Activated naive CD4-positive, alpha-beta T cell treated with anti-CD3 and anti-CD28 coated beads, Interleukin-2, amount 50 U/mL, for 24 hours (primary cell): Measurements from ENCODE around the gene EVI2B.
A peak's percentile ranks its signal among the peaks of the same experiment; 100 is the strongest.
"Not testable (repeated sequence)": the region's sequence is repeated elsewhere in the genome, so short reads cannot be mapped to it uniquely, and the experiment has no call there.

Source experiments
- H3K27ac Mint-ChIP-seq: one replicate; pipeline ENCODE4 v1.8.0; 2021; ENCODE audit warnings: mild to moderate bottlenecking, mixed read lengths
- H3K27me3 Mint-ChIP-seq: one replicate; pipeline ENCODE4 v1.8.0; 2021; ENCODE audit warnings: mixed read lengths
- H3K36me3 Mint-ChIP-seq: one replicate; pipeline ENCODE4 v1.8.0; 2021; ENCODE audit warnings: mixed read lengths
- H3K4me1 Mint-ChIP-seq: one replicate; pipeline ENCODE4 v1.8.0; 2021; ENCODE audit warnings: mixed read lengths
- H3K4me3 Mint-ChIP-seq: one replicate; pipeline ENCODE4 v1.8.0; 2021; ENCODE audit warnings: mild to moderate bottlenecking, mixed read lengths
- H3K9me3 Mint-ChIP-seq: one replicate; pipeline ENCODE4 v1.8.0; 2021; ENCODE audit warnings: mixed read lengths

The EVI2B gene

GRCh38 chr17:31294231-31294630, 19.6 kb downstream of the EVI2B start:
- Mint-ChIP-seq H3K4me3 (no peak overlapping the region), H3K36me3 (peaks cover 5% of the 10 kb centered on the region), H3K27me3 (no peaks in the 10 kb centered on the region), H3K9me3 (no peaks in the 10 kb centered on the region), H3K4me1 (peaks cover 24% of the 10 kb centered on the region), H3K27ac (no peak overlapping the region)

- Mint-ChIP-seq H3K4me3 (no peak overlapping the region), H3K27me3 (no peaks in the 10 kb centered on the region), H3K9me3 (no peaks in the 10 kb centered on the region), H3K36me3 (peaks cover 5% of the 10 kb centered on the region), H3K4me1 (peaks cover 27% of the 10 kb centered on the region), H3K27ac (no peak overlapping the region)
Observed at GRCh38 chr17:31293581-31293980, 20.3 kb downstream of the EVI2B start.

- Mint-ChIP-seq H3K4me3 (no peak overlapping the region), H3K27me3 (no peaks in the 10 kb centered on the region), H3K36me3 (peaks cover 5% of the 10 kb centered on the region), H3K27ac (no peak overlapping the region), H3K9me3 (no peaks in the 10 kb centered on the region), H3K4me1 (peaks cover 36% of the 10 kb centered on the region)
Observed at GRCh38 chr17:31291820-31292219, 22.0 kb downstream of the EVI2B start.

GRCh38 chr17:31289790-31290189, 24.1 kb downstream of the EVI2B start:
- H3K36me3 Mint-ChIP-seq, result peaks cover 3% of the 10 kb centered on the region
- H3K4me3 Mint-ChIP-seq, result no peak overlapping the region
- H3K27me3 Mint-ChIP-seq, result no peaks in the 10 kb centered on the region
- peaks cover 30% of the 10 kb centered on the region for H3K4me1 Mint-ChIP-seq
- no peak overlapping the region for H3K27ac Mint-ChIP-seq
- H3K9me3 Mint-ChIP-seq, result no peaks in the 10 kb centered on the region

DNA sequence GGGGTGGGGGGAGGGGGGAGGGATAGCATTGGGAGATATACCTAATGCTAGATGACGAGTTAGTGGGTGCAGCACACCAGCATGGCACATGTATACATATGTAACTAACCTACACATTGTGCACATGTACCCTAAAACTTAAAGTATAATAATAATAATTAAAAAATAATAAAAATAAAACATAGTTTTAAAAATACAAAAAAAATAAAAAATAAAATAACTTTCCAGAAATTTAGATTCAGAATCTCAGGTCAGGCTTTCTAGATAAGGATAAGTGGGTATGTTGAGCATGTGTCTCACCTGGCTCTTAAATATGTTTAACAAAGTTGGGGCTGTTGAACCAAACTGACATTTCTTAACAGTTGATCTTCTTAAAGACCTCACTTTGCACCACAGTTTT, 25.9 kb downstream of the EVI2B start:
- peaks cover 30% of the 10 kb centered on the region for H3K4me1 Mint-ChIP-seq
- not testable (repeated sequence) for H3K27me3 Mint-ChIP-seq, H3K9me3 Mint-ChIP-seq, H3K27ac Mint-ChIP-seq, H3K4me3 Mint-ChIP-seq, H3K36me3 Mint-ChIP-seq

DNA sequence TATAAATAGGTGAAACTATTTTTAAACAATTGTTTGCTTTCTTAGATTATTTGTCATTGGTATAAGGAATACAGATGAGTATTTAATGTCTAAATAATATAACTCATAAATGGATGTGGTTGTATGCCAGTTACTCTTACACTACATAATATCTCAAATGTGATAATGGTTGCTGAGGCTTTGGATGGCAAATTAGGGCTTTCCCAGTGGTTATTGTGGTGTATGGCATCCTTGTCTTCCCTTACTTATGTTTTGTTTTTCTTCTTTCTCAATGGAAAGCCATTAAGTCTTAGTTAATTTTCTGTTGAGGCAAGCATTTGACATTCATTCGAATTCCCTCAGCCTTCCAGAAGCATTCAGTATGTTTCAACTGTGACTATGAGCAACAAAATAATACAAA, 27.3 kb downstream of the EVI2B start:
- peaks cover 30% of the 10 kb centered on the region for H3K4me1 Mint-ChIP-seq
- H3K4me3 Mint-ChIP-seq, result no peak overlapping the region
- H3K9me3 Mint-ChIP-seq, result no peaks in the 10 kb centered on the region

GRCh38 chr17:31283841-31284240, 30.0 kb downstream of the EVI2B start:
- Mint-ChIP-seq H3K27ac (no peak overlapping the region), H3K36me3 (peaks cover 3% of the 10 kb centered on the region), H3K4me1 (peaks cover 14% of the 10 kb centered on the region), H3K9me3 (no peaks in the 10 kb centered on the region), H3K4me3 (no peak overlapping the region), H3K27me3 (no peaks in the 10 kb centered on the region)

More for the DNA sequence above, 27.3 kb downstream of the EVI2B start:
- H3K36me3 Mint-ChIP-seq, result peaks cover 3% of the 10 kb centered on the region
- no peak overlapping the region for H3K27ac Mint-ChIP-seq
- H3K27me3 Mint-ChIP-seq, result no peaks in the 10 kb centered on the region

GRCh38 chr17:31281061-31281460, 32.8 kb downstream of the EVI2B start:
- H3K36me3 Mint-ChIP-seq, result peaks cover 7% of the 10 kb centered on the region
- no peaks in the 10 kb centered on the region for H3K4me1 Mint-ChIP-seq
- no peak overlapping the region for H3K27ac Mint-ChIP-seq
- H3K9me3 Mint-ChIP-seq, result no peaks in the 10 kb centered on the region
- H3K27me3 Mint-ChIP-seq, result no peaks in the 10 kb centered on the region
- H3K4me3 Mint-ChIP-seq, result no peak overlapping the region

DNA sequence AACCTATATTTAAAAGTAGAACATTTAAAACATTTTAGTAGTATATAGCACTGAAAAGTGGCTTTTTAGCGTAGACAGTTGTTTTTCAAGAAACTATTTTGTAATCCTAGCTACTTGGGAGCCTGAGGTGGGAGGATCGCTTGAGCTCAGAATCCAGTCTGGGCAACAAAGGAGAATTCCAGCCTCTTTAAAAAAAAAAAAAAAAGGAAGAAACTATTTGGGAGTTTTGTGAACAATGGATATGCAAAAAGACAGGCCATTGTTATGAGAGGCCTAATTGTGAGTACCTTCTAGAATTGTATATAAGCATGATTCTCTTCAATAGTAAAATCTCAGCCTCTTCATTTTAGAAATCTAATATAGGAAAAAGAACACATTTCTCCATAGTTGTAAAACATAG, 34.5 kb downstream of the EVI2B start:
- Mint-ChIP-seq H3K4me3 (no peak overlapping the region), H3K9me3 (no peaks in the 10 kb centered on the region), H3K27ac (no peak overlapping the region), H3K36me3 (peaks cover 11% of the 10 kb centered on the region), H3K4me1 (no peaks in the 10 kb centered on the region), H3K27me3 (no peaks in the 10 kb centered on the region)

DNA sequence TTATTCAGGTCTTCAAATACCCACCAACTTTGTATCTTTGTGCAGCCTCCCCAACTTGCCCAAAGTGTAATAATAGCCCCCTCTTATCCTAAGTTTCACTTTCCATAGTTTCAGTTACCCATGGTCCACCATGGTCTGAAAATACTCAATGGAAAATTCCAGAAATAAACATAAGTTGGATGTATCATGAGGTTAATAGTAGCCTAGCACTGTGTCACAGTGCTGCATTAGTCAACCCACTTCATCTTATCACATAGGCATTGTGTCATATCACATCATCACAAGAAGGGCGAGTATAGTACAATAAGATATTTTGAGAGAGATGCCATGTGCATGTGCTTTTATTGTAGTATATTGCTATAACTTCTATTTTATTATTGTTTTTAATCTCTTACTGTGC, 38.7 kb downstream of the EVI2B start:
- no peaks in the 10 kb centered on the region for H3K9me3 Mint-ChIP-seq
- no peaks in the 10 kb centered on the region for H3K27me3 Mint-ChIP-seq
- H3K4me1 Mint-ChIP-seq, result no peaks in the 10 kb centered on the region
- no peak overlapping the region for H3K27ac Mint-ChIP-seq
- peaks cover 15% of the 10 kb centered on the region for H3K36me3 Mint-ChIP-seq
- no peak overlapping the region for H3K4me3 Mint-ChIP-seq

DNA sequence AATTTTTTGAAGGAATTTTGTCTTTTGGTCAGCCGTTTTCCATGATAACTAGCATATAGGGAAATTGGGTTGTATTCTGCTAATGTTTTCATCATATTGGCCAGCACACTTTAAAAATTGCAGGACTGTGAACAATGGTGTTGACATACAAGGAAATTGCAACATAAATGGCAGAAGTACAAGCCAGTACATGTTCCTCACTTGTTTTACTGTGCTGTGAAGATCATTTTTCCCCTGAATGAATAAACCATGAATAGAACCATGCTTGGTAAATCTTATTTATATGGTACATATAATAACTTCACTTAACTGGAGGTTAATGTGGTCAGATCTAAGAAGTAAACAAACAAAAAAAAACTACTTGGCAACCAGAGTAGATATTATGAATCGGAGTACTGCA, 39.6 kb downstream of the EVI2B start:
- Mint-ChIP-seq H3K4me3 (no peak overlapping the region), H3K27ac (no peak overlapping the region), H3K36me3 (peaks cover 14% of the 10 kb centered on the region), H3K4me1 (no peaks in the 10 kb centered on the region), H3K27me3 (no peaks in the 10 kb centered on the region), H3K9me3 (no peaks in the 10 kb centered on the region)

DNA sequence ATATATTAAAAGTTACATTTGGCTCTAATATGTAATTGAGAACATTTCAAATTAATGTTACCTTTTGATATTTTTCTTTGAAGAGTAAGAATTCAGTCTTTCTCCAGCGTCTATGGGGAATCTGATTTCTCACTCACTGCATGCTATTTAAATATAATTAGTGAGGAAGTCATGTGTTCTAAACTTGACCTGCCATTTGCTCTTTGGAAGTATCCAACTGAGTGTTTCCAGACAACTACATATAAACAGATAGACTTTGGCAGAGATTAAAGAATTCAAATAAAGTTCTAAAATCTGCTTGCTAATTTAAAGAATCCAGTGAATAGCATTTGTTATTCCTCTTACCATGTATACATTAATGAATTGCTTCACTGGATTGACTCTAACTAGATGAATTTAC, 40.3 kb downstream of the EVI2B start:
- Mint-ChIP-seq H3K27ac (no peak overlapping the region), H3K4me3 (no peak overlapping the region), H3K4me1 (no peaks in the 10 kb centered on the region), H3K9me3 (no peaks in the 10 kb centered on the region), H3K36me3 (peaks cover 17% of the 10 kb centered on the region), H3K27me3 (no peaks in the 10 kb centered on the region)

DNA sequence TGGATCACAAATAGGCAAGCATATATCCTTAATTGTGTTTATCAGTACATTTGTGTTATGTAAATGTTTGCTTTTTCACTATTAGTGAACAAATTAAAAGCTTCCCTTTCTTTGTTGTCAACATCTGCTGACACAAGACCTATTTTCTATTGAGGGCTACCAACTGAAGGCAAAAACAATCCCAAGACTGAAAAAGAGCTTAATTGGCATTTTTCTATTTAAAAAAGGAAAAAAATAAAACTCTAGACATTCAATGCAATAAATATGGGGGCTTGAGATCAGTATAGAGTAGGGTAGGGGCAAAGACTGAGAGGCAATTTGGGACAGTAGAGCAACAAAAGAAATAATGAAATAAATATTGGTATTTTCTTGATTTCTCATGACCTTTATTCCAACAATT, 41.1 kb downstream of the EVI2B start:
- no peaks in the 10 kb centered on the region for H3K4me1 Mint-ChIP-seq
- peaks cover 17% of the 10 kb centered on the region for H3K36me3 Mint-ChIP-seq
- no peaks in the 10 kb centered on the region for H3K9me3 Mint-ChIP-seq
- H3K27ac Mint-ChIP-seq, result no peak overlapping the region
- no peaks in the 10 kb centered on the region for H3K27me3 Mint-ChIP-seq
- H3K4me3 Mint-ChIP-seq, result no peak overlapping the region

- H3K36me3 Mint-ChIP-seq, result peaks cover 17% of the 10 kb centered on the region
- no peaks in the 10 kb centered on the region for H3K27me3 Mint-ChIP-seq
- H3K4me1 Mint-ChIP-seq, result no peaks in the 10 kb centered on the region
- no peaks in the 10 kb centered on the region for H3K9me3 Mint-ChIP-seq
- no peak overlapping the region for H3K27ac Mint-ChIP-seq
- H3K4me3 Mint-ChIP-seq, result no peak overlapping the region
Observed at GRCh38 chr17:31272236-31272635, 41.6 kb downstream of the EVI2B start.

DNA sequence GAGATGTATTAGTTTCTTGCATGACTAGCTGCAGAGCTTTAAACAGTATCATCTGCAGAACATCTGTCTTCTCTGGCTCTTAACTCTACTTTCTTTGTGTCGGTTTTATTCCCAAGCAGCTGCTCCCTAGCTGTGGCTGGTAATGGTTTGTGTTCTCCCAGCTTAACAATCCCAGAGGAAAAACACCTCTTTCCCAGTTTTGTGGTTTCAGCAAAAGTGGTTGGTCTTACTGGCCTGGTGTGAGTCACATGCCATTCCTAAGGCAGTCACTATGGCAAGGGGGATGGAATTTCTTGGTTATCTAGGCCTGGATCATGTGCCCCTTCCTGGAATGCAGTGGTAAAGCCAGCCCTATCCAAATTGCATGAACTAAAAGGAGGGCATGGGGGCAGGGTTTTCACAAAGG, 44.3 kb downstream of the EVI2B start:
- Mint-ChIP-seq H3K4me1 (no peaks in the 10 kb centered on the region), H3K27ac (no peak overlapping the region), H3K4me3 (no peak overlapping the region), H3K36me3 (peaks cover 9% of the 10 kb centered on the region), H3K27me3 (no peaks in the 10 kb centered on the region), H3K9me3 (no peaks in the 10 kb centered on the region)

DNA sequence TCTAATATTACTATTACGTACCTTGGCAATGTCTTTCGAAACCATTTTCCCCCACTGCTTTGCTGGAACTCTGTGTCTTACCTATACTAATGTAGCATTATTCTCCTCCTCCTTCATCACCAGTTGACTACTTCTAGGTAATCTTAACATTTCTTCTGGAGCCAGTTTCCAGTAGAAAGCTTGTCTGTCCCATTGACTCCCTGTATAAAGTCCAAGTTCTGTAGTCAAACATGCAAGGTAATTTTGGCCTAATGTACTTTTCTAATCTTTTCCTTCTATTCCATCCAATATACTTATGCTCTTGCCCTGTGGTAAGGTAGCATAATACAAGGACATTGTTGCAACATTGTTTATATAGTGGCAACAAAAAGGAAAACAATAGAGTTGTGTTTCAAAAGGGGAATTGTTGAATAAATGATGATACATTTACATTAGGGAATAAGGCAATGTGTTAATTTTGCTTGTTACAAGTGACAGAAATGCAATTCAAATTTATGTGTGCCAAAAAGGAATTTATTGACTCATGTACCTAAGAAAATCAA, 44.7 kb downstream of the EVI2B start:
- Mint-ChIP-seq H3K36me3 (peaks cover 8% of the 10 kb centered on the region), H3K27me3 (no peaks in the 10 kb centered on the region), H3K27ac (peak overlapping the region; percentile 24), H3K9me3 (no peaks in the 10 kb centered on the region), H3K4me1 (no peaks in the 10 kb centered on the region), H3K4me3 (no peak overlapping the region)

GRCh38 chr17:31266042-31266441, 47.8 kb downstream of the EVI2B start:
- no peak overlapping the region for H3K27ac Mint-ChIP-seq
- H3K36me3 Mint-ChIP-seq, result peaks cover 6% of the 10 kb centered on the region
- H3K4me3 Mint-ChIP-seq, result no peak overlapping the region
- H3K27me3 Mint-ChIP-seq, result no peaks in the 10 kb centered on the region
- H3K4me1 Mint-ChIP-seq, result no peaks in the 10 kb centered on the region
- no peaks in the 10 kb centered on the region for H3K9me3 Mint-ChIP-seq
